Fibroblast of lung (primary cell): ENCODE data around the gene LPP. TPM values are rescaled to one million over a fixed set of nuclear protein-coding genes. Genes with fewer than 3 reads are reported as not detected.

Experiments used
- DNase-seq, 2 donors: peaks; one replicate each; pipeline versions ENCODE4 v3.0.0 to v3.0.0-alpha.2; 2010; ENCODE audit warnings: low read depth in 2 of 2
- H2AFZ ChIP-seq: 2 replicates; pipeline ENCODE4 v1.5.1; 2012; ENCODE audit warnings: low read length, control low read depth, inconsistent platforms
- H3K27ac ChIP-seq: 2 replicates; pipeline ENCODE4 v1.5.1; 2011; ENCODE audit warnings: low read length, control low read depth; ENCODE audit not compliant: insufficient read depth
- H3K27me3 ChIP-seq: 2 replicates; pipeline ENCODE4 v1.5.1; 2011; ENCODE audit warnings: mild to moderate bottlenecking, low read length; ENCODE audit not compliant: control insufficient read depth, insufficient read depth
- H3K36me3 ChIP-seq: 2 replicates; pipeline ENCODE4 v1.5.1; 2011; ENCODE audit warnings: low read length; ENCODE audit not compliant: control insufficient read depth, insufficient read depth
- H3K4me1 ChIP-seq: 2 replicates; pipeline ENCODE4 v1.5.1; 2011; ENCODE audit warnings: low read length; ENCODE audit not compliant: control insufficient read depth, insufficient read depth; ENCODE audit errors: extremely low read depth
- H3K4me2 ChIP-seq: 2 replicates; pipeline ENCODE4 v1.5.1; 2011; ENCODE audit warnings: low read length, control low read depth; ENCODE audit not compliant: insufficient read depth; ENCODE audit errors: extremely low read depth
- H3K4me3 ChIP-seq, 4 experiments: fragments of 200-600 bp in 1 of 4; sonication (generic) in 1 of 4; replicated peaks in 1 of 4; 2 replicates each; pipeline ENCODE4 v1.5.1; 2011 to 2016; ENCODE audit warnings: low read length in 4 of 4, low read depth in 3 of 4, mild to moderate bottlenecking in 3 of 4, control low read depth in 2 of 4, inconsistent platforms in 1 of 4, mixed read lengths in 1 of 4; ENCODE audit not compliant: insufficient read depth in 1 of 4; ENCODE audit errors: control extremely low read depth in 1 of 4
- H3K79me2 ChIP-seq: 2 replicates; pipeline ENCODE4 v1.5.1; 2012; ENCODE audit warnings: mild to moderate bottlenecking, low read length, inconsistent platforms; ENCODE audit not compliant: control insufficient read depth, insufficient read depth
- H3K9ac ChIP-seq: 2 replicates; pipeline ENCODE4 v1.5.1; 2011; ENCODE audit warnings: mild to moderate bottlenecking, low read length, control low read depth; ENCODE audit not compliant: insufficient read depth
- H3K9me3 ChIP-seq: 2 replicates; pipeline ENCODE4 v1.5.1; 2012; ENCODE audit warnings: low read depth, low read length; ENCODE audit not compliant: control insufficient read depth, insufficient read depth
- H4K20me1 ChIP-seq: 2 replicates; pipeline ENCODE4 v1.5.1; 2011; ENCODE audit warnings: low read length; ENCODE audit not compliant: control insufficient read depth, insufficient read depth; ENCODE audit errors: extremely low read depth
- CTCF ChIP-seq, 2 donors: IDR thresholded peaks in 1 of 2; conservative IDR thresholded peaks in 1 of 2; 1 replicate in 1 of 2; 2 replicates in 1 of 2; pipeline ENCODE4 v1.5.1; 2011 to 2012; ENCODE audit warnings: low read length in 2 of 2, control low read depth in 1 of 2, inconsistent platforms in 1 of 2, low read depth in 1 of 2, mild to moderate bottlenecking in 1 of 2
- EZH2 ChIP-seq: IDR thresholded peaks from 2 replicates; pipeline ENCODE4 v1.5.1; 2012; ENCODE audit warnings: low read length, control low read depth, mild to moderate bottlenecking; ENCODE audit errors: missing control alignments
- polyA plus RNA-seq, 2 donors: library from polyadenylated mRNA; depleted of rRNA in 1 of 2; stranded (reverse) in 1 of 2; unstranded in 1 of 2; fragments of >200 nt; gene quantifications; 2 replicates each; pipeline ENCODE4 v1.2.1, GENCODE V29; 2011 to 2012; ENCODE audit warnings: missing spikeins in 1 of 2
- total RNA-seq: library from RNA; depleted of rRNA; stranded (reverse); fragments of >200 nt; gene quantifications from 2 replicates; pipeline ENCODE4 v1.2.1, GENCODE V29; 2014

The LPP gene
- total and polyA plus RNA-seq, 2 donors (not counting 1 experiment from before 2014, with no cell fraction given) = 69.0 to 124 TPM

GRCh38 chr3:188148318-188148717 lies 5.6 kb upstream of the LPP start:
- Histone ChIP-seq H3K27ac (no peak overlapping the region), H3K4me1 (peaks cover 8% of the 10 kb centered on the region), H3K9ac (no peak overlapping the region), H3K4me3 (no peak overlapping the region), H2AFZ (no peak overlapping the region), H3K4me2 (no peak overlapping the region), H4K20me1 (no peaks in the 10 kb centered on the region), H3K79me2 (no peaks in the 10 kb centered on the region), H3K9me3 (no peaks in the 10 kb centered on the region), H3K36me3 (no peaks in the 10 kb centered on the region), H3K27me3 (no peaks in the 10 kb centered on the region)
- no peak for DNase-seq
- TF ChIP-seq CTCF (conservative IDR thresholded peaks at IDR 0.05 in 1 of 2, IDR thresholded peaks at IDR 0.05 in 1 of 2; ENCODE audit: low read depth in 1 of 2, low read length in 2 of 2) (no peak), EZH2 (no peak)

- H2AFZ ChIP-seq = no peak overlapping the region
- H3K79me2 ChIP-seq = peaks cover 4% of the 10 kb centered on the region
- H3K27me3 ChIP-seq = no peaks in the 10 kb centered on the region
- no peak overlapping the region for H3K9ac ChIP-seq
- no peaks in the 10 kb centered on the region for H3K9me3 ChIP-seq
- no peak overlapping the region for H3K4me3 ChIP-seq
- no peak for DNase-seq
- no peak overlapping the region for H3K4me2 ChIP-seq
- H3K4me1 ChIP-seq = peaks cover 8% of the 10 kb centered on the region
- TF ChIP-seq EZH2 (no peak), CTCF (conservative IDR thresholded peaks at IDR 0.05 in 1 of 2, IDR thresholded peaks at IDR 0.05 in 1 of 2; ENCODE audit: low read depth in 1 of 2, low read length in 2 of 2) (no peak)
- no peaks in the 10 kb centered on the region for H4K20me1 ChIP-seq
- H3K36me3 ChIP-seq = no peaks in the 10 kb centered on the region
- H3K27ac ChIP-seq = no peak overlapping the region
These were observed 4.4 kb upstream of the LPP start for GRCh38 chr3:188149587-188149986.

DNA sequence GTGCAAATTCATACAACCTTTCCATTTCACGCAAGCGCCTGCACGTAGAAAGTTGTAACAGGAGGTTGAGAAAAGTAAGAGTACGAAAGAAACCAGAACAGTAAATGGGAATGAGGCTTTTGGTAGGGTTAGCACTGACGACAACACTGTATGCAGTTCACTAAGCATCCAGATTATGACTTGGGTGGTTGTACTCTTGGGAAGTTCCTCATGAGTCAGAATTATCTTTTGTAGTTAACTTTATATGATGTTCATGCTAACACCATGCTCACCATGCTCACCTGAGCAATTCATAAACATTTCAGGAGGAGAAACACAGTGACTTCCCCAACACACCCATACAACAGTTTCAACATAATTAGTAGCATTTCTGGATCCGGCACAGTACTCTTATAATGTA lies 3.0 kb upstream of the LPP start:
- Histone ChIP-seq H3K9me3 (no peaks in the 10 kb centered on the region), H3K9ac (no peak overlapping the region), H4K20me1 (no peaks in the 10 kb centered on the region), H3K36me3 (no peaks in the 10 kb centered on the region), H2AFZ (no peak overlapping the region), H3K27ac (no peak overlapping the region), H3K4me1 (peaks cover 12% of the 10 kb centered on the region), H3K27me3 (no peaks in the 10 kb centered on the region), H3K4me3 (no peak overlapping the region), H3K79me2 (peaks cover 17% of the 10 kb centered on the region), H3K4me2 (no peak overlapping the region)
- TF ChIP-seq CTCF (conservative IDR thresholded peaks at IDR 0.05 in 1 of 2, IDR thresholded peaks at IDR 0.05 in 1 of 2; ENCODE audit: low read depth in 1 of 2, low read length in 2 of 2) (no peak), EZH2 (no peak)
- no peak for DNase-seq
